ENCODE results near the gene WNT3A. TPM values are rescaled to one million over a fixed set of nuclear protein-coding genes. Genes with fewer than 3 reads are reported as not detected.

The WNT3A gene
- total and polyA plus RNA-seq, 2 experiments from 2014 or later: 0.07 to 0.65 TPM

DNA sequence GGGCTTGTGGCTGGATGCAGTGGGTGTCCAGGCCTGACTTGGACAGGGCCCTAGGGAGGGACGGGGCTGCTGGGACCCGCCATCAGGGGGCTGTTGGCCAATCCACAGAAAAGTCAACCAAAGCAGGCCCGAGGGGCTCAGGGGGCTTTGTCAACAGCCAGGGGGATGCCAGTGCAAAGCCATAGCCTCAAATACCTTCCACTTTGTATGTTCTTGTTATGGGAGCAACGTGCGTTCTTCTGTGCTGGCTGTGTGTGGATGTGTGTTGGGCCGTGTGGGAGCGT lies 40.3 kb downstream of the WNT3A start:
- Histone ChIP-seq H3K4me1 (ENCODE audit: insufficient read depth) (no peaks in the 10 kb centered on the region), H3K79me2 (replicated peaks; ENCODE audit: insufficient read depth) (no peaks in the 10 kb centered on the region), H3F3A (replicated peaks; ENCODE audit: low read depth) (no peaks in the 10 kb centered on the region), H2AFZ (no peak overlapping the region), H3K4me3 (no peak overlapping the region), H3K27ac (ENCODE audit: low read depth) (no peak overlapping the region), H3K4me2 (no peak overlapping the region), H4K20me1 (replicated peaks; ENCODE audit: insufficient read depth) (no peaks in the 10 kb centered on the region; the same call in 1 of the 2 replicates), H3K27me3 (ENCODE audit: insufficient read depth) (peaks cover 47% of the 10 kb centered on the region), H3K9me2 (ENCODE audit: insufficient read depth) (peaks cover 7% of the 10 kb centered on the region; the same call in 1 of the 2 replicates), H3K36me3 (ENCODE audit: insufficient read depth) (no peaks in the 10 kb centered on the region)
- Mint-ChIP-seq H3K4me1 (peaks cover 4% of the 10 kb centered on the region; the same call in 1 of the 3 replicates), H3K27ac (no peak overlapping the region), H3K9me3 (no peaks in the 10 kb centered on the region), H3K27me3 (ENCODE audit: insufficient read depth, low read depth, poor library complexity) (peaks cover 34% of the 10 kb centered on the region), H3K4me3 (no peak overlapping the region), H3K36me3 (ENCODE audit: low read depth) (no peaks in the 10 kb centered on the region)
- no peak for DNase-seq (ENCODE audit: low spot score)
- no peak for ATAC-seq
- TF ChIP-seq STAT1 (IDR thresholded peaks at IDR 0.05; ENCODE audit: unreplicated experiment): no peak
- no peak for TF ChIP-seq EZH2 (IDR thresholded peaks at IDR 0.05; ENCODE audit: low read depth, unreplicated experiment)
- TF ChIP-seq, protein P1, sequence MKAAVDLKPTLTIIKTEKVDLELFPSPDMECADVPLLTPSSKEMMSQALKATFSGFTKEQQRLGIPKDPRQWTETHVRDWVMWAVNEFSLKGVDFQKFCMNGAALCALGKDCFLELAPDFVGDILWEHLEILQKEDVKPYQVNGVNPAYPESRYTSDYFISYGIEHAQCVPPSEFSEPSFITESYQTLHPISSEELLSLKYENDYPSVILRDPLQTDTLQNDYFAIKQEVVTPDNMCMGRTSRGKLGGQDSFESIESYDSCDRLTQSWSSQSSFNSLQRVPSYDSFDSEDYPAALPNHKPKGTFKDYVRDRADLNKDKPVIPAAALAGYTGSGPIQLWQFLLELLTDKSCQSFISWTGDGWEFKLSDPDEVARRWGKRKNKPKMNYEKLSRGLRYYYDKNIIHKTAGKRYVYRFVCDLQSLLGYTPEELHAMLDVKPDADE (IDR thresholded peaks at IDR 0.05): no peak
- no peak for TF ChIP-seq ZNF331 (CRISPR knock-in tag; IDR thresholded peaks at IDR 0.05; ENCODE audit: low read depth)
- no peak for TF ChIP-seq JUNB (IDR thresholded peaks at IDR 0.05; ENCODE audit: unreplicated experiment)

DNA sequence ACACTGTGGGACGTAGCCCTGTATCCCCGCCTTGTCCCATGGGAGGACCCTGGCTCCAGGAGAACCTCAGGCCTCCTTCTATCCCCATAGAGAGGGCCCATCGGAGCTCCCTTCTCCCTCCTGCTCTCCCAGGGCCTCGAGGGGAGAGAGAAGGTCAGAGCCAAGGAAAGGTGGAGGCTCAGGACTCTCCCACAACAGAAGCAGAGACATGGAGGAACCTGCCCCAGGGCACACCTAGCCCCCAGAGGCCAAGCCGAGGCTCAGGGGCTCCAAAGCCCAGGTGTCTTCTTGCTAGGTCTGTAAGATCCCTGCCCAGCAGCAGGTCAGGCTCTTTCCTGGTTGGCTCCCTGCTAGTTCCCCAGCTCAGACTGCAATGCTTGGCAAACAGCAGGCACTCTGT lies 41.3 kb downstream of the WNT3A start:
- Mint-ChIP-seq H3K4me1 (peaks cover 4% of the 10 kb centered on the region; the same call in 1 of the 3 replicates), H3K36me3 (ENCODE audit: low read depth) (no peaks in the 10 kb centered on the region), H3K27ac (no peak overlapping the region), H3K4me3 (no peak overlapping the region), H3K9me3 (no peaks in the 10 kb centered on the region), H3K27me3 (ENCODE audit: insufficient read depth, low read depth, poor library complexity) (peaks cover 41% of the 10 kb centered on the region)
- H3K79me2 ChIP-seq (replicated peaks; ENCODE audit: insufficient read depth): no peaks in the 10 kb centered on the region
- H3K36me3 ChIP-seq (ENCODE audit: insufficient read depth): no peaks in the 10 kb centered on the region
- DNase-seq (ENCODE audit: low spot score) (no peak), ATAC-seq (no peak)
- H4K20me1 ChIP-seq (replicated peaks; ENCODE audit: insufficient read depth): no peaks in the 10 kb centered on the region; the same call in 1 of the 2 replicates
- no peak overlapping the region for H3K4me2 ChIP-seq
- no peak overlapping the region for H2AFZ ChIP-seq
- no peak overlapping the region for H3K4me3 ChIP-seq
- peaks cover 47% of the 10 kb centered on the region for H3K27me3 ChIP-seq (ENCODE audit: insufficient read depth)
- H3K4me1 ChIP-seq (ENCODE audit: insufficient read depth): no peaks in the 10 kb centered on the region
- no peak overlapping the region for H3K27ac ChIP-seq (ENCODE audit: low read depth)
- no peaks in the 10 kb centered on the region for H3K9me2 ChIP-seq (ENCODE audit: insufficient read depth)
- no peaks in the 10 kb centered on the region for H3F3A ChIP-seq (replicated peaks; ENCODE audit: low read depth)
- no peak for TF ChIP-seq EZH2 (IDR thresholded peaks at IDR 0.05; ENCODE audit: low read depth, unreplicated experiment)
- no peak for TF ChIP-seq ZNF331 (CRISPR knock-in tag; IDR thresholded peaks at IDR 0.05; ENCODE audit: low read depth)
- no peak for TF ChIP-seq NANOG (IDR thresholded peaks at IDR 0.05; ENCODE audit: borderline replicate concordance)
- no peak for TF ChIP-seq CTCF (conservative IDR thresholded peaks at IDR 0.05; ENCODE audit: low read depth in 2 of 2)
- TF ChIP-seq ZNF114 (CRISPR knock-in tag; IDR thresholded peaks at IDR 0.05): no peak
- TF ChIP-seq, protein P1 (IDR thresholded peaks at IDR 0.05): no peak
- TF ChIP-seq STAT1 (IDR thresholded peaks at IDR 0.05; ENCODE audit: unreplicated experiment): no peak
- no peak for TF ChIP-seq POLR2AphosphoS5 (IDR thresholded peaks at IDR 0.05; ENCODE audit: low read depth)
- TF ChIP-seq, protein P2, sequence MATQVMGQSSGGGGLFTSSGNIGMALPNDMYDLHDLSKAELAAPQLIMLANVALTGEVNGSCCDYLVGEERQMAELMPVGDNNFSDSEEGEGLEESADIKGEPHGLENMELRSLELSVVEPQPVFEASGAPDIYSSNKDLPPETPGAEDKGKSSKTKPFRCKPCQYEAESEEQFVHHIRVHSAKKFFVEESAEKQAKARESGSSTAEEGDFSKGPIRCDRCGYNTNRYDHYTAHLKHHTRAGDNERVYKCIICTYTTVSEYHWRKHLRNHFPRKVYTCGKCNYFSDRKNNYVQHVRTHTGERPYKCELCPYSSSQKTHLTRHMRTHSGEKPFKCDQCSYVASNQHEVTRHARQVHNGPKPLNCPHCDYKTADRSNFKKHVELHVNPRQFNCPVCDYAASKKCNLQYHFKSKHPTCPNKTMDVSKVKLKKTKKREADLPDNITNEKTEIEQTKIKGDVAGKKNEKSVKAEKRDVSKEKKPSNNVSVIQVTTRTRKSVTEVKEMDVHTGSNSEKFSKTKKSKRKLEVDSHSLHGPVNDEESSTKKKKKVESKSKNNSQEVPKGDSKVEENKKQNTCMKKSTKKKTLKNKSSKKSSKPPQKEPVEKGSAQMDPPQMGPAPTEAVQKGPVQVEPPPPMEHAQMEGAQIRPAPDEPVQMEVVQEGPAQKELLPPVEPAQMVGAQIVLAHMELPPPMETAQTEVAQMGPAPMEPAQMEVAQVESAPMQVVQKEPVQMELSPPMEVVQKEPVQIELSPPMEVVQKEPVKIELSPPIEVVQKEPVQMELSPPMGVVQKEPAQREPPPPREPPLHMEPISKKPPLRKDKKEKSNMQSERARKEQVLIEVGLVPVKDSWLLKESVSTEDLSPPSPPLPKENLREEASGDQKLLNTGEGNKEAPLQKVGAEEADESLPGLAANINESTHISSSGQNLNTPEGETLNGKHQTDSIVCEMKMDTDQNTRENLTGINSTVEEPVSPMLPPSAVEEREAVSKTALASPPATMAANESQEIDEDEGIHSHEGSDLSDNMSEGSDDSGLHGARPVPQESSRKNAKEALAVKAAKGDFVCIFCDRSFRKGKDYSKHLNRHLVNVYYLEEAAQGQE (IDR thresholded peaks at IDR 0.05; ENCODE audit: unreplicated experiment): no peak
- TF ChIP-seq EZH2phosphoT487 (IDR thresholded peaks at IDR 0.05; ENCODE audit: unreplicated experiment): no peak

All from GM23338 (cell line).